Right cardiac atrium (tissue), 5 donors: ENCODE measurements around the gene TIGD7. TPM values are rescaled to one million over a fixed set of nuclear protein-coding genes. Genes with fewer than 3 reads are reported as not detected.
"Not testable (repeated sequence)": the region's sequence is repeated elsewhere in the genome, so short reads cannot be mapped to it uniquely, and the experiment has no call there.

ENCODE experiments used
- ATAC-seq, 2 donors: fragments of 200-7000 bp; cut with Tn5 transposase; one replicate each; pipeline versions ENCODE4 v1.8.0 to v1.9.1; 2020; ENCODE audit warnings: moderate library complexity in 2 of 2, mild to moderate bottlenecking in 1 of 2
- DNase-seq, 3 donors: peaks; one replicate each; pipeline ENCODE4 v3.0.0-alpha.2; 2020
- H3K27ac ChIP-seq: one replicate; pipeline ENCODE4 v1.5.1; 2013; ENCODE audit warnings: mild to moderate bottlenecking, low read length, control low read depth, moderate library complexity
- H3K27me3 ChIP-seq: one replicate; pipeline ENCODE4 v1.6.1; 2013; ENCODE audit not compliant: control insufficient read depth, insufficient read depth
- H3K4me1 ChIP-seq: one replicate; pipeline ENCODE4 v1.6.1; 2013; ENCODE audit warnings: low read length; ENCODE audit not compliant: control insufficient read depth, insufficient read depth
- H3K4me3 ChIP-seq: one replicate; pipeline ENCODE4 v1.5.1; 2013; ENCODE audit warnings: low read length, control low read depth
- H3K9me3 ChIP-seq: one replicate; pipeline ENCODE4 v1.6.1; 2013; ENCODE audit warnings: low read length; ENCODE audit not compliant: control insufficient read depth
- WGBS: extraction: QIAGEN DNeasy Blood & Tissue Kit; methylation state at CpG from one replicate; pipeline ENCODE4 v1.1.7; 2013; 5-methylcytosine and 5-hydroxymethylcytosine counted together
- intact Hi-C, 4 donors: fragments of 100-400 bp; cut with DNase I; formaldehyde crosslinking; loops; one replicate each; pipeline versions ENCODE4 v1.11.0 to v1.14.0; 2022 to 2023
- polyA plus RNA-seq: library from polyadenylated mRNA; stranded (reverse); fragments of 200-250 nt; gene quantifications from one replicate; pipeline ENCODE4 v1.2.3, GENCODE V29; 2013
- total RNA-seq, 4 donors: library from RNA; stranded (reverse); fragmentation: NEBNext Ultra II Directional; extraction: Animal tissue kit (Norgen Biotek cat#: 25700); gene quantifications; one replicate each; pipeline ENCODE4 v1.2.1, GENCODE V29; 2021
- donor health status: healthy with polysubstance abuse.
- donor health status: DM: no; HTN: yes; CAD: no.
- donor health status: DM: no; HTN: no; CAD: no.
- donor health status: DM: no; HTN: yes; CAD: no; lungs with severe emphysema.
- donor health status: DM: yes; HTN: yes; CAD: no.

The TIGD7 gene
- total and polyA plus RNA-seq, 5 donors = 3.5 to 8.7 (median 6.3) TPM

- intact Hi-C loops = loop anchor here in 1 of 4 donors (2.0 kb wide), 1 partner anchor 22 kb away; the partner anchor contains the start of genes TIGD7 and ZNF75A
- ATAC-seq = peak; percentile 97 to 98
- Histone ChIP-seq H3K27ac (peak within 1 kb of the TSS; percentile 100), H3K27me3 (no peaks in the 10 kb centered on the region), H3K4me3 (peak within 1 kb of the TSS; percentile 92), H3K9me3 (peaks cover 2% of the 10 kb centered on the region), H3K4me1 (no peaks in the 10 kb centered on the region)
- WGBS = under 1% methylated on average over 72 of the region's 72 CpGs
- DNase-seq = peak; percentile 96 to 98 (median 98)
Observed at GRCh38 chr16:3282730-3283542, 22.3 kb downstream of the TIGD7 start, which contains the start of gene ZNF263. Gene ZNF263 (plus strand): TSS chr16:3283491. CDS start chr16:3283819, 328 bp downstream.

- intact Hi-C loops = loop anchor here in 1 of 4 donors (2.0 kb wide), 1 partner anchor 23 kb away; the partner anchor contains the start of genes TIGD7 and ZNF75A
- Histone ChIP-seq H3K27me3 (no peaks in the 10 kb centered on the region), H3K27ac (peak overlapping the region; percentile 68), H3K4me3 (peak overlapping the region; percentile 92), H3K9me3 (peaks cover 2% of the 10 kb centered on the region), H3K4me1 (no peaks in the 10 kb centered on the region)
- 16% methylated on average over 29 of the region's 29 CpGs for WGBS
- DNase-seq (peak in 1 of 3 donors; percentile 26), ATAC-seq (peak; percentile 27 to 66)
Observed at GRCh38 chr16:3282103-3282729, 23.0 kb downstream of the TIGD7 start.

GRCh38 chr16:3281222-3281820 lies 23.9 kb downstream of the TIGD7 start:
- ATAC-seq (no peak), DNase-seq (no peak)
- H3K27ac ChIP-seq = no peak overlapping the region
- no peak overlapping the region for H3K4me3 ChIP-seq
- no peaks in the 10 kb centered on the region for H3K27me3 ChIP-seq
- WGBS = 94% methylated on average over 6 of the region's 6 CpGs
- H3K4me1 ChIP-seq = no peaks in the 10 kb centered on the region
- H3K9me3 ChIP-seq = peaks cover 2% of the 10 kb centered on the region
- intact Hi-C loops = no loop called here

DNA sequence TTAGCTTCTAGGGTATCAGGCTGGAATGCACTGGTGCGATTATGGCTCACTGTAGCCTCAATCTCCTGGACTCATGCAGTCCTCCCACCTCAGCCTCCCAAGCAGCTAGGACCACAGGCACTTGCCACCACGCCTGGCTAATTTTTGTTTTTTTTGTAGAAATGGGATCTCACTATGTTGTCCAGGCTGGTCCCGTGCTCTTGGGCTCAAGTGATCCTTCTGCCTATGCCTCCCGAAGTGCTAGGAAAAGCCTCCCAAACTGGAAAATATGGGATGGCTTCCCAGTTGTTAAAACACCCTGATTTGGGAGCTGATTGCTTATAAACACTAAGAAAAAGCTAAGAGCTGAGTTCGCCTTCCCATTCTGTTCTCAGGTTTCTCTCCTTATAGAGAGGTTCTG lies 28.6 kb downstream of the TIGD7 start:
- 87% methylated on average over 5 of the region's 5 CpGs for WGBS
- no peak for ATAC-seq
- H3K4me1 ChIP-seq = no peaks in the 10 kb centered on the region
- H3K9me3 ChIP-seq = no peaks in the 10 kb centered on the region
- H3K27ac ChIP-seq = no peak overlapping the region
- H3K27me3 ChIP-seq = no peaks in the 10 kb centered on the region
- intact Hi-C loops = no loop called here
- no peak overlapping the region for H3K4me3 ChIP-seq
- no peak for DNase-seq

GRCh38 chr16:3274947-3275346 lies 30.3 kb downstream of the TIGD7 start:
- no peak overlapping the region for H3K4me3 ChIP-seq
- intact Hi-C loops = no loop called here
- H3K27me3 ChIP-seq = no peaks in the 10 kb centered on the region
- DNase-seq (no peak), ATAC-seq (no peak)
- H3K9me3 ChIP-seq = no peaks in the 10 kb centered on the region
- H3K27ac ChIP-seq = no peak overlapping the region
- H3K4me1 ChIP-seq = no peaks in the 10 kb centered on the region

GRCh38 chr16:3274490-3274889 lies 30.7 kb downstream of the TIGD7 start:
- ATAC-seq (no peak), DNase-seq (no peak)
- intact Hi-C loops = no loop called here
- H3K27ac ChIP-seq = no peak overlapping the region
- WGBS = 57% methylated on average over 4 of the region's 4 CpGs
- H3K4me1 ChIP-seq = no peaks in the 10 kb centered on the region
- no peak overlapping the region for H3K4me3 ChIP-seq
- H3K27me3 ChIP-seq = no peaks in the 10 kb centered on the region
- no peaks in the 10 kb centered on the region for H3K9me3 ChIP-seq

- H3K4me3 ChIP-seq, H3K27me3 ChIP-seq, H3K4me1 ChIP-seq, ATAC-seq, DNase-seq, intact Hi-C loops, H3K27ac ChIP-seq, H3K9me3 ChIP-seq: not testable (repeated sequence)
- WGBS = 94% methylated on average over 22 of the region's 22 CpGs
Observed at GRCh38 chr16:3271281-3271680, 33.9 kb downstream of the TIGD7 start.

DNA sequence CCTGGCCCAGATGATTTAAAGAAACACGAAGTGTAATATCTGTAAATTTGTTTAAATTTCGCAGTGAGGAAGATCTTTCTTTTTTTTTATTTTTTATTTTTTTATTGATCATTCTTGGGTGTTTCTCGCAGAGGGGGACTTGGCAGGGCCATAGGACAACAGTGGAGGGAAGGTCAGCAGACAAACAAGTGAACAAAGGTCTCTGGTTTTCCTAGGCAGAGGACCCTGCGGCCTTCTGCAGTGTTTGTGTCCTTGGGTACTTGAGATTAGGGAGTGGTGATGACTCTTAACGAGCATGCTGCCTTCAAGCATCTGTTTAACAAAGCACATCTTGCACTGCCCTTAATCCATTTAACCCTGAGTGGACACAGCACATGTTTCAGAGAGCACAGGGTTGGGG lies 34.5 kb downstream of the TIGD7 start:
- ATAC-seq, H3K27me3 ChIP-seq, H3K27ac ChIP-seq, H3K4me1 ChIP-seq, H3K9me3 ChIP-seq, DNase-seq, intact Hi-C loops, H3K4me3 ChIP-seq: not testable (repeated sequence)
- WGBS = 77% methylated on average over 5 of the region's 5 CpGs

GRCh38 chr16:3268294-3268693 lies 36.9 kb downstream of the TIGD7 start:
- no peak for ATAC-seq
- H3K4me1 ChIP-seq = peaks cover 1% of the 10 kb centered on the region
- DNase-seq = no peak
- H3K9me3 ChIP-seq = no peaks in the 10 kb centered on the region
- WGBS = 83% methylated on average over 1 of the region's 1 CpG
- no peak overlapping the region for H3K4me3 ChIP-seq
- no peak overlapping the region for H3K27ac ChIP-seq
- no peaks in the 10 kb centered on the region for H3K27me3 ChIP-seq
- intact Hi-C loops = no loop called here

DNA sequence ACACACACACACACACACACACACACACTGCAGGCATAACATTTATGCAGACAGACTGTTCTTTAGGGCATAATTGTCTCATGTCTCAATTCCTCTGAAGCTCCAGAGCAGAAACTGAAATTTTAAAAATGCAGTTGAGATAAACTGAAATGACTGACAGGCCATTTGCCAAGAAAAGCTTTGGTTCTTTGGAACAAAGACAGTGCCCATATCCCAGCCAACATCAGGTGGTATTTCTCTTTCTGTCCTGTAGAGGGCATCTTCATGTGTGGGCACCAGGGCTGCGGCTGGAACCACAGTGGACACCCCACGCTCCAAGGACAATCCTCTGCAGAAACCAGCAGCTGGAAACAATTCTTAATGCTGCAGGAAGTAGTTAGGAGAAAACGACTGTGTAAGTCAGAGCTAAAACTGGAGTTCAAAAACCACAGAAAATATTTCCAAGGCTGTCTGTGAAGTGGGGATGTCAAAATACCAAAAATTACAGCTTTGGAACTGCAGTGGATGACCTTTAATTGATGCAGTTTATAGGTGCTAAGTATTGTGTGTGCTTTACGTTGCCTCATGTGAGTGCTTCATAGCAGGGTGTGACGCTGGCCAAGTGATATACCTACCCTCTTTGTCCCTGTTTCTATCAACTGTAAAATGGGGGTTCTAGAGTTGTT lies 38.2 kb downstream of the TIGD7 start:
- H3K4me3 ChIP-seq = no peak overlapping the region
- no peak overlapping the region for H3K27ac ChIP-seq
- no peaks in the 10 kb centered on the region for H3K27me3 ChIP-seq
- ATAC-seq (no peak), DNase-seq (peak in 1 of 3 donors; percentile 21)
- intact Hi-C loops = no loop called here
- 61% methylated on average over 5 of the region's 5 CpGs for WGBS
- H3K9me3 ChIP-seq = no peaks in the 10 kb centered on the region
- H3K4me1 ChIP-seq = peaks cover 4% of the 10 kb centered on the region
